GM18909 (cell line): ENCODE data around the gene TGFBR2.

Experiments
- ATAC-seq: cut with Tn5 transposase; IDR thresholded peaks from one replicate; pipeline ENCODE4 v1.9.1; 2021; ENCODE audit warnings: mild to moderate bottlenecking; ENCODE audit not compliant: unreplicated experiment, poor library complexity

Gene TGFBR2

GRCh38 chr3:30606301-30607031 lies at the start of gene TGFBR2:
Gene TGFBR2, plus strand, starts transcription at chr3:30606601. Its CDS starts 283 bp downstream, at chr3:30606884.
- ATAC-seq: peak; percentile 78

GRCh38 chr3:30557746-30558303 lies 48.6 kb upstream of the TGFBR2 start:
- ATAC-seq: no peak

GRCh38 chr3:30563956-30564355 lies 42.4 kb upstream of the TGFBR2 start:
- no peak for ATAC-seq

- ATAC-seq: no peak
Observed at GRCh38 chr3:30567139-30567753, 39.2 kb upstream of the TGFBR2 start.

- ATAC-seq: no peak
Observed at GRCh38 chr3:30576946-30577345, 29.5 kb upstream of the TGFBR2 start.

GRCh38 chr3:30577788-30578187 lies 28.6 kb upstream of the TGFBR2 start:
- ATAC-seq: peak; percentile 88

- peak; percentile 36 for ATAC-seq
Observed at GRCh38 chr3:30578479-30578878, 27.9 kb upstream of the TGFBR2 start.

- no peak for ATAC-seq
Observed at GRCh38 chr3:30578986-30579579, 27.3 kb upstream of the TGFBR2 start.

- ATAC-seq: no peak
Observed at GRCh38 chr3:30581067-30581585, 25.3 kb upstream of the TGFBR2 start.

GRCh38 chr3:30581982-30582381 lies 24.4 kb upstream of the TGFBR2 start:
- no peak for ATAC-seq

- ATAC-seq: no peak
Observed at GRCh38 chr3:30583973-30584372, 22.4 kb upstream of the TGFBR2 start.

GRCh38 chr3:30585654-30586053 lies 20.7 kb upstream of the TGFBR2 start:
- ATAC-seq: no peak

- ATAC-seq: no peak
Observed at GRCh38 chr3:30586096-30586805, 20.1 kb upstream of the TGFBR2 start.

- ATAC-seq: no peak
Observed at GRCh38 chr3:30586806-30587486, 19.5 kb upstream of the TGFBR2 start.

- no peak for ATAC-seq
Observed at GRCh38 chr3:30587904-30588303, 18.5 kb upstream of the TGFBR2 start.

- ATAC-seq: no peak
Observed at GRCh38 chr3:30596152-30596551, 10.2 kb upstream of the TGFBR2 start.

- no peak for ATAC-seq
Observed at GRCh38 chr3:30597131-30597768, 9.2 kb upstream of the TGFBR2 start.

- ATAC-seq: no peak
Observed at GRCh38 chr3:30597769-30598134, 8.6 kb upstream of the TGFBR2 start.
